ENCODE data around the gene YPEL5. TPM values are rescaled to one million over a fixed set of nuclear protein-coding genes. Genes with fewer than 3 reads are reported as not detected.
"Not testable (repeated sequence)": the region's sequence is repeated elsewhere in the genome, so short reads cannot be mapped to it uniquely, and the experiment has no call there.

The YPEL5 gene
- total RNA-seq (ENCODE audit: low replicate concordance): 36.1 and 66.4 TPM in 2 replicates

DNA sequence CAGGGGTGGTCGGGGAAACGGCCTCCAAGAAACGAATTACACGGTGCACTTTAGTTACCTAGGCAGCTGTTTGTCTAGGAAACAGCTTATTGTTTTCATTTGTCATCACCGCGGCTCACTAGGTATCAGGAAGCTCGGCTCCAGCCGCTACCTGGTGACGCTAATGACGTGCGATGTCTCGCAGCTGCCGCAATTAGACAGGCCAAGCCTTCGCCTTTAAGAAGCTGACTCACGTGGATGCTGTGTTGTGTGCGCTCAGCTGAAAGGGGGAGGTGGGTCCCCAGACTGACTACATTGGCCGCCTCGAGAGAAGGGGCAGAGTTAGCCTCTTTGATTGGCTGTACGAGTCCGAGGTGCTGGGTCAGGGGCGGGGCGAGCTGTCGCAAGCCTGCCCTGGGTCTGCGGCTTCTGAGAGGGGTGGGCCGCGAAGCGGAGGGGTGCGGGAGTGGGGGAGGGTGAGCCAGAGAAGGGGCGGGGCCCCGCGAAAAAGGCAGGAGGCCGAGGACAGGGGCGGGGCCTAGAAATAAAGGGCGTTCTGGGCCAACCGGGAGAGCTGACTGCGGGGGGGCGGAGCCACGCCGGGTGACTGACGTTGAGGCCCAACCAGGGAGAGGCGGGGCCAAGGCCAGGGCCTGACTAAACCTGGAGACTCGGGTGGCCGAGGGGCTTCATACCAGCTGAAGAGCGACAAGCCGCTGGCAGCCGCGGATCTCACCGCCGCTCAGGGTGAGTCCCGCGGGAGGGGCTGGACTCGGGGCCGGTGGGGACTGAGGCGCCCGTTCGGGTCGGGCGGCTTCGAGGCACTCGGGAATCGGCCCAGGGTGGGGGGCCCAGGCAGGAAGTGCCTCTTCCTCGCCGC lies at the start of gene YPEL5:
TSS of gene YPEL5 (plus strand) at position 671 of the 859 bp plus-strand sequence. CDS start 9,645 bp downstream, outside the sequence.
- Histone ChIP-seq H2AFZ (replicated peaks) (peak within 1 kb of the TSS; percentile 27), H3F3A (ENCODE audit: low read depth) (peaks cover 26% of the 10 kb centered on the region), H3K9ac (peak within 1 kb of the TSS; percentile 74), H3K9me3 (ENCODE audit: low read depth) (no peaks in the 10 kb centered on the region), H3K36me3 (no peaks in the 10 kb centered on the region), H3K4me1 (peaks cover 42% of the 10 kb centered on the region), H3K4me3 (peak within 1 kb of the TSS; percentile 93), H3K79me2 (ENCODE audit: low read depth) (peaks cover 10% of the 10 kb centered on the region), H3K27me3 (peaks cover 17% of the 10 kb centered on the region), H4K20me1 (ENCODE audit: low read depth) (peaks cover 12% of the 10 kb centered on the region), H3K27ac (peak within 1 kb of the TSS; percentile 87), H3K4me2 (peak within 1 kb of the TSS; percentile 77)
- Mint-ChIP-seq H3K4me3 (peak within 1 kb of the TSS; percentile 91), H3K36me3 (peaks cover 5% of the 10 kb centered on the region), H3K4me1 (peaks cover 24% of the 10 kb centered on the region), H3K27me3 (ENCODE audit: insufficient read depth, low read depth) (peaks cover 6% of the 10 kb centered on the region), H3K9me3 (no peaks in the 10 kb centered on the region), H3K27ac (no peak within 1 kb of the TSS)
- TF ChIP-seq EZH2 (IDR thresholded peaks at IDR 0.05) (no peak), EZH2phosphoT487 (IDR thresholded peaks at IDR 0.05) (no peak)
- TF ChIP-seq, protein P1, sequence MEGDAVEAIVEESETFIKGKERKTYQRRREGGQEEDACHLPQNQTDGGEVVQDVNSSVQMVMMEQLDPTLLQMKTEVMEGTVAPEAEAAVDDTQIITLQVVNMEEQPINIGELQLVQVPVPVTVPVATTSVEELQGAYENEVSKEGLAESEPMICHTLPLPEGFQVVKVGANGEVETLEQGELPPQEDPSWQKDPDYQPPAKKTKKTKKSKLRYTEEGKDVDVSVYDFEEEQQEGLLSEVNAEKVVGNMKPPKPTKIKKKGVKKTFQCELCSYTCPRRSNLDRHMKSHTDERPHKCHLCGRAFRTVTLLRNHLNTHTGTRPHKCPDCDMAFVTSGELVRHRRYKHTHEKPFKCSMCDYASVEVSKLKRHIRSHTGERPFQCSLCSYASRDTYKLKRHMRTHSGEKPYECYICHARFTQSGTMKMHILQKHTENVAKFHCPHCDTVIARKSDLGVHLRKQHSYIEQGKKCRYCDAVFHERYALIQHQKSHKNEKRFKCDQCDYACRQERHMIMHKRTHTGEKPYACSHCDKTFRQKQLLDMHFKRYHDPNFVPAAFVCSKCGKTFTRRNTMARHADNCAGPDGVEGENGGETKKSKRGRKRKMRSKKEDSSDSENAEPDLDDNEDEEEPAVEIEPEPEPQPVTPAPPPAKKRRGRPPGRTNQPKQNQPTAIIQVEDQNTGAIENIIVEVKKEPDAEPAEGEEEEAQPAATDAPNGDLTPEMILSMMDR (IDR thresholded peaks at IDR 0.05): no peak
- peak; percentile 99 for DNase-seq (ENCODE audit: low spot score)

DNA sequence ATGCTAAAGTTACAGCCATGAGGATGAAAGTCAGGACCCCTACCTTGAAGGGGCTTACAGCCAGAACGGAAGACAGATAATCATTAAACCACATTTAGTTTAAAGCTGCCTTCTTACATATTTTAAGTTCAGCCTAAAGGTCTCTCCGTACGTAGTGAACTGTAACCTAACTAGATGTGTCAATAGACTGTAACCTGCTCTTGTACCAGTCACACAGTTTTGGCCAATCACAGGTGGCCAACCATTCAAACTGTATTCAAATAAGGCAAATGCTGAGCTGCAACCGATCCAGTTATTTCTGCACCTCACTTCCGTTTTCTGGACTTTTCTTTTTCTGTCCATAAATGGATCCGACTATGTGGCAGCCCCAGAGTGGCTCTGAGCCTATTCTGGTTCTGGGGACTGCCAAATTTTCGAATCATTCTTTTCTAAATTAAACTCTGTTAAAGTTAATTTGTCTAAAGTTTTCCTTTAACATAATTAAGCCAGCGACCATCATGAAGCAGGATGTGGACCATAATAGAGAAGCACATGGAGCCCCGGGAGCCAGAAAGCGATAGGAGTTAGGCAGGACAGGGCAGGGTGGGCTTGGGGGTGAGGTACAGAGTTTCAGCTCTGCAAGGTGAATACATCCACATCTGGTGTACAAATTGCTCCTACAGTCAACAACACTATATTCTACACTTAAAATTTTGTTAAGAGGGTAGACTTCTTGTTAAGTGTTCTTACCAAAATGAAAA lies 48.4 kb upstream of the YPEL5 start:
- Histone ChIP-seq H3K79me2 (ENCODE audit: low read depth) (no peaks in the 10 kb centered on the region), H3K4me3 (no peak overlapping the region), H3K27me3 (no peaks in the 10 kb centered on the region), H3K4me2 (no peak overlapping the region), H3K36me3 (no peaks in the 10 kb centered on the region), H3K4me1 (no peaks in the 10 kb centered on the region), H3F3A (ENCODE audit: low read depth) (no peaks in the 10 kb centered on the region), H3K9me3 (ENCODE audit: low read depth) (no peaks in the 10 kb centered on the region), H3K9ac (no peak overlapping the region), H4K20me1 (ENCODE audit: low read depth) (no peaks in the 10 kb centered on the region), H2AFZ (replicated peaks) (no peak overlapping the region), H3K27ac (no peak overlapping the region)
- Mint-ChIP-seq H3K27me3 (ENCODE audit: insufficient read depth, low read depth) (peaks cover 3% of the 10 kb centered on the region), H3K27ac (no peak overlapping the region), H3K36me3 (no peaks in the 10 kb centered on the region), H3K4me3 (no peak overlapping the region), H3K4me1 (peaks cover 2% of the 10 kb centered on the region), H3K9me3 (no peaks in the 10 kb centered on the region)
- no peak for DNase-seq (ENCODE audit: low spot score)
- no peak for TF ChIP-seq EZH2phosphoT487 (IDR thresholded peaks at IDR 0.05)
- TF ChIP-seq, protein P1 (IDR thresholded peaks at IDR 0.05): no peak
- no peak for TF ChIP-seq EZH2 (IDR thresholded peaks at IDR 0.05)

- H3K36me3 ChIP-seq; DNase-seq (ENCODE audit: low spot score); H3K9ac ChIP-seq; H3K27ac Mint-ChIP-seq; H2AFZ ChIP-seq (replicated peaks); H3K4me1 ChIP-seq; H3K9me3 Mint-ChIP-seq; H3K9me3 ChIP-seq (ENCODE audit: low read depth); H3K4me2 ChIP-seq; H4K20me1 ChIP-seq (ENCODE audit: low read depth); H3F3A ChIP-seq (ENCODE audit: low read depth); H3K79me2 ChIP-seq (ENCODE audit: low read depth); H3K4me3 ChIP-seq; H3K27me3 Mint-ChIP-seq (ENCODE audit: insufficient read depth, low read depth); H3K27ac ChIP-seq; H3K4me1 Mint-ChIP-seq; H3K27me3 ChIP-seq; H3K36me3 Mint-ChIP-seq; H3K4me3 Mint-ChIP-seq: not testable (repeated sequence)
Measured at GRCh38 chr2:30099366-30099765, 47.4 kb upstream of the YPEL5 start.

GRCh38 chr2:30100691-30101090 lies 46.1 kb upstream of the YPEL5 start:
- not testable (repeated sequence) for H3K27me3 ChIP-seq; H3K4me2 ChIP-seq; H3K9ac ChIP-seq; H3K9me3 Mint-ChIP-seq; H3K27me3 Mint-ChIP-seq (ENCODE audit: insufficient read depth, low read depth); H3K4me1 Mint-ChIP-seq; H3K27ac Mint-ChIP-seq; H4K20me1 ChIP-seq (ENCODE audit: low read depth); DNase-seq (ENCODE audit: low spot score); H3K4me3 ChIP-seq; H3F3A ChIP-seq (ENCODE audit: low read depth); H3K9me3 ChIP-seq (ENCODE audit: low read depth); H3K79me2 ChIP-seq (ENCODE audit: low read depth); H3K4me1 ChIP-seq; H3K36me3 ChIP-seq; H3K4me3 Mint-ChIP-seq; H3K36me3 Mint-ChIP-seq; H3K27ac ChIP-seq; H2AFZ ChIP-seq (replicated peaks)

All from neural progenitor cell (in vitro differentiated cells).